Endothelial cell of umbilical vein (primary cell): ENCODE measurements around the gene INO80C. TPM values are rescaled to one million over a fixed set of nuclear protein-coding genes. Genes with fewer than 3 reads are reported as not detected.

Experiments
- Bru-seq: library from RNA; stranded (reverse); fragments of 400-500 nt; gene quantifications from one replicate; lab custom pipeline; 2021; lab: Mats Ljungman, UMichigan
- BruChase-seq, 2 experiments: library from RNA; stranded (reverse); fragments of 400-500 nt; gene quantifications; one replicate each; lab custom pipeline; 2021; lab: Mats Ljungman, UMichigan
- BruUV-seq: library from RNA; stranded (reverse); fragments of 400-500 nt; replicated peaks from 2 replicates; lab custom pipeline; 2021; lab: Mats Ljungman, UMichigan
- CTCF ChIA-PET: fragments of 300-600, 350-600 bp; sonication (Branson Sonifier 250); formaldehyde crosslinking; loops from one replicate; lab custom pipeline; 2021; ENCODE audit warnings: antibody characterized with exemption, inconsistent platforms; lab: Charles Lee
- POLR2A ChIA-PET: fragments of 300-600, 350-600 bp; sonication (Branson Sonifier 250); formaldehyde crosslinking; loops from one replicate; lab custom pipeline; 2021; ENCODE audit warnings: antibody characterized with exemption, inconsistent platforms; lab: Charles Lee
- DNase-seq: peaks from one replicate; pipeline ENCODE4 v3.0.0-alpha.2; 2011; ENCODE audit warnings: low read depth, low spot score
- FAIRE-seq: peaks from 2 replicates; lab custom pipeline; 2011; peaks lifted over from hg19 to GRCh38; lab: Jason Lieb, UNC
- H2AFZ ChIP-seq: 2 replicates; pipeline ENCODE4 v1.6.0; 2012; ENCODE audit warnings: low read depth, low read length, control low read depth, inconsistent platforms
- H3K27ac ChIP-seq: 2 replicates; pipeline ENCODE4 v1.5.1; 2011; ENCODE audit warnings: low read depth, mild to moderate bottlenecking, control low read depth, low read length, moderate library complexity; ENCODE audit not compliant: insufficient read depth
- H3K27me3 ChIP-seq, 2 experiments: 2 replicates each; pipeline versions ENCODE4 v1.6.0 to v1.6.1; 2011; ENCODE audit warnings: low read length in 2 of 2, mixed read lengths in 1 of 2; ENCODE audit not compliant: control insufficient read depth in 2 of 2, insufficient read depth in 2 of 2
- H3K36me3 ChIP-seq, 2 experiments: 2 replicates in 1 of 2; 3 replicates in 1 of 2; pipeline ENCODE4 v1.5.1; 2011; ENCODE audit warnings: low read length in 2 of 2, mild to moderate bottlenecking in 1 of 2, moderate library complexity in 1 of 2; ENCODE audit not compliant: control insufficient read depth in 2 of 2, insufficient read depth in 2 of 2; ENCODE audit errors: extremely low read depth in 1 of 2
- H3K4me1 ChIP-seq: 3 replicates; pipeline ENCODE4 v1.5.1; 2011; ENCODE audit warnings: mild to moderate bottlenecking, low read length; ENCODE audit not compliant: control insufficient read depth, insufficient read depth; ENCODE audit errors: extremely low read depth
- H3K4me2 ChIP-seq: 2 replicates; pipeline ENCODE4 v1.6.1; 2011; ENCODE audit warnings: low read length, control low read depth, mixed read lengths; ENCODE audit not compliant: insufficient read depth
- H3K4me3 ChIP-seq, 3 experiments: fragments of 200-600 bp in 1 of 3; sonication (generic), shearing (Covaris generic) in 1 of 3; replicated peaks in 1 of 3; 2 replicates each; pipeline ENCODE4 v1.5.1; 2011 to 2016; ENCODE audit warnings: control low read depth in 3 of 3, low read length in 3 of 3, mild to moderate bottlenecking in 2 of 3, inconsistent platforms in 1 of 3, low read depth in 1 of 3, moderate library complexity in 1 of 3; ENCODE audit not compliant: insufficient read depth in 1 of 3
- H3K79me2 ChIP-seq: 2 replicates; pipeline ENCODE4 v1.6.0; 2012; ENCODE audit warnings: low read length, inconsistent platforms; ENCODE audit not compliant: control insufficient read depth, insufficient read depth
- H3K9ac ChIP-seq: replicated peaks from 2 replicates; pipeline ENCODE3; 2011; ENCODE audit warnings: low read length, control low read depth; ENCODE audit not compliant: insufficient read depth; ENCODE audit errors: extremely low read depth
- H3K9me1 ChIP-seq: replicated peaks from 3 replicates; pipeline ENCODE4 v1.6.0; 2011; ENCODE audit warnings: mild to moderate bottlenecking, low read length; ENCODE audit not compliant: control insufficient read depth, insufficient read depth; ENCODE audit errors: extremely low read depth
- H3K9me3 ChIP-seq: replicated peaks from 2 replicates; pipeline ENCODE4 v1.5.1; 2012; ENCODE audit warnings: low read length, inconsistent platforms; ENCODE audit not compliant: control insufficient read depth, insufficient read depth
- H4K20me1 ChIP-seq: replicated peaks from 2 replicates; pipeline ENCODE3; 2011; ENCODE audit warnings: mild to moderate bottlenecking, low read length; ENCODE audit not compliant: control insufficient read depth, insufficient read depth; ENCODE audit errors: extremely low read depth
- EZH2 ChIP-seq: IDR thresholded peaks from 2 replicates; pipeline ENCODE4 v1.6.1; 2012; ENCODE audit warnings: borderline replicate concordance, low read depth, mild to moderate bottlenecking, moderate library complexity, low read length, inconsistent platforms; ENCODE audit not compliant: severe bottlenecking
- FOS ChIP-seq: IDR thresholded peaks from 2 replicates; pipeline ENCODE4 v1.6.1; 2011; ENCODE audit warnings: mild to moderate bottlenecking, low read length, moderate library complexity, borderline replicate concordance; ENCODE audit not compliant: insufficient read depth
- GATA2 ChIP-seq: IDR thresholded peaks from 2 replicates; pipeline ENCODE4 v1.7.0; 2011; ENCODE audit warnings: low read depth, mild to moderate bottlenecking, moderate library complexity, mixed read lengths, low read length; ENCODE audit not compliant: insufficient read length, insufficient read depth
- JUN ChIP-seq: IDR thresholded peaks from 2 replicates; pipeline ENCODE4 v1.6.1; 2011; ENCODE audit warnings: borderline replicate concordance, low read depth; ENCODE audit not compliant: insufficient read length, insufficient read depth
- MYC ChIP-seq: IDR thresholded peaks from one replicate; pipeline ENCODE4 v1.6.1; 2011; ENCODE audit warnings: mild to moderate bottlenecking, low read depth, low read length
- POLR2A ChIP-seq: IDR thresholded peaks from 2 replicates; pipeline ENCODE4 v1.6.1; 2012; ENCODE audit warnings: low read depth, mild to moderate bottlenecking, control low read depth, low read length
- POLR2AphosphoS5 ChIP-seq: IDR thresholded peaks from 2 replicates; pipeline ENCODE4 v1.6.1; 2012; ENCODE audit warnings: low read depth, mild to moderate bottlenecking, control low read depth, low read length, moderate library complexity; ENCODE audit not compliant: insufficient read depth
- dilution Hi-C: fragments of 300-500 bp; cut with MboI; formaldehyde crosslinking; loops from one replicate; pipeline ENCODE4 v1.15.0; 2019; ENCODE audit warnings: low sequenced_read_pairs; ENCODE audit not compliant: extremely low pct_ligation_motif_present
- intact Hi-C: fragments of 100-400 bp; cut with micrococcal nuclease; formaldehyde crosslinking; loops from one replicate; pipeline ENCODE4 v1.10.0; 2022
- long read RNA-seq: library from polyadenylated mRNA; stranded (forward); transcript quantifications from one replicate; pipeline ENCODE4 v2.0.0, GENCODE V29; 2021
- polyA minus RNA-seq, 3 experiments: library from RNA; depleted of rRNA, polyadenylated mRNA; stranded (reverse); fragments of >200 nt; gene quantifications; 1 replicate in 1 of 3; 2 replicates in 2 of 3; pipeline ENCODE4 v1.2.3, GENCODE V29; 2011
- polyA plus RNA-seq, 4 experiments: library from polyadenylated mRNA; depleted of rRNA in 3 of 4; stranded (reverse) in 3 of 4; unstranded in 1 of 4; fragments of >200 nt; gene quantifications; 2 replicates each; pipeline versions ENCODE4 v1.2.1 to v1.2.3, GENCODE V29; 2011 to 2012; ENCODE audit warnings: missing spikeins in 1 of 4
- total RNA-seq: library from RNA; stranded (reverse); gene quantifications from 2 replicates; pipeline ENCODE4 v1.2.3, GENCODE V29; 2021
- TF ChIP-seq, protein P1 (sequence below), 2 donors: IDR thresholded peaks; 1 replicate in 1 of 2; 2 replicates in 1 of 2; pipeline ENCODE4 v1.5.1; 2011; ENCODE audit warnings: low read length in 2 of 2, mild to moderate bottlenecking in 2 of 2, moderate library complexity in 2 of 2, control low read depth in 1 of 2, inconsistent platforms in 1 of 2, low read depth in 1 of 2; ENCODE audit not compliant: insufficient read depth in 1 of 2; ENCODE audit errors: extremely low read depth in 1 of 2
- TF ChIP-seq, protein P2 (sequence below): IDR thresholded peaks from 2 replicates; pipeline ENCODE4 v1.6.1; 2011; ENCODE audit not compliant: insufficient read depth, insufficient read length

Gene INO80C, protein sequence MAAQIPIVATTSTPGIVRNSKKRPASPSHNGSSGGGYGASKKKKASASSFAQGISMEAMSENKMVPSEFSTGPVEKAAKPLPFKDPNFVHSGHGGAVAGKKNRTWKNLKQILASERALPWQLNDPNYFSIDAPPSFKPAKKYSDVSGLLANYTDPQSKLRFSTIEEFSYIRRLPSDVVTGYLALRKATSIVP
- total RNA-seq (51.4 and 56.0 TPM in 2 replicates), polyA plus RNA-seq (41.4 and 43.4 TPM in 2 replicates), polyA minus RNA-seq (16.2 and 20.7 TPM in 2 replicates), Bru-seq, nascent RNA (percentile 98 among the genes with signal in this experiment), BruChase-seq, experiment 1, labeled RNA remaining after a 6-hour chase (percentile 97 among the genes with signal in this experiment), BruChase-seq, experiment 2, labeled RNA remaining after a 2-hour chase (percentile 97 among the genes with signal in this experiment)
- 60.6 and 66.8 TPM in 2 replicates for polyA plus RNA-seq (2011; cell fraction: cytosol; rRNA removed)
- 68.8 and 69.0 TPM in 2 replicates for polyA plus RNA-seq (2011; cell fraction: nucleus; rRNA removed)
- polyA plus RNA-seq (2012) = 29.5 and 34.4 TPM in 2 replicates
- polyA minus RNA-seq (2011; cell fraction: cytosol; rRNA and poly(A)+ RNA removed) = 10.4 TPM
- polyA minus RNA-seq (2011; cell fraction: nucleus; rRNA and poly(A)+ RNA removed) = 30.5 and 36.4 TPM in 2 replicates
- long read RNA-seq, transcript INO80C-207 (3 exons, 382 nt) = minor isoform, 6 of 96 reads
- long read RNA-seq, transcript INO80C-202 (5 exons, 974 nt) = major isoform, 61 of 96 reads
- long read RNA-seq, partial matches to known transcripts = 13 of 96 reads
- long read RNA-seq, other reads (novel, unspliced or antisense) = 10 of 96 reads

DNA sequence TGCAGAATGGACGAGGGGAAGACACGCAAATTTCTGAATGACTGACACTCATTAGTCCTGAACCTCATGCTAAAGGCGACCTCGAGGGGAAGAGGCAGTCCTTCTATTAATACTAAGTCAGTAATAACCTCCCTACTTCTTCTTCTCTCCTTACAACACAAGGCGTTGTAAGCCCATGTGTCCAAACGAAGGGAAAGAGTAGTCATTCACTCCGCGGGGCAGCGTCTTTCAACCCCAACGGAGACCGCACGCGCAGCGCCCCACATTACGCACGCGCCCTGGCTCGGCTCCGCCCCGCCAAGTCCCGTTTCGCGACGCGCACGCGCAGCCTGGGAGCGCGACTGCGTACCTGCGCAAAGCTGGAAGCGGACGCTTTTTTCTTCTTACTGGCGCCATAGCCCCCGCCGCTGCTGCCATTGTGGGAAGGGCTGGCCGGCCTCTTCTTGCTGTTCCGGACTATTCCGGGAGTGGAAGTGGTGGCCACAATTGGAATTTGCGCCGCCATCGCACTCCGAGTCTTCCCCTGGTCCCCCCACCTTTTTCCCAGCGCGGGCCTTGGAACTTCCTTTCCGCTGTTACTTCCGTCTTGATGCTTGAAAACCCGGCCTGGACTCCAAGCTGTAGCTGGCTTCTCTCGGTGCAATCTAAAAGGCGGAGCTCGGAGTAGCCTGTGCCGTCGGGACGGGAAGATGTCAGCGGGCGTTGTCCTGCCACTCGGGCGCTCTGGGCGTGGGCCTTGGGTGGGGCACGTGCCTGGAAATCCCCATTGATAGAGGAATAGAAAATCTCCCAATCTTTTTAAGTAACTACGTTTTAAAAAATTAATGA is at the start of gene INO80C:
Gene INO80C (minus strand): TSS at position 591 of the 828 bp plus-strand sequence. CDS start 86 bp downstream, at position 505.
- dilution Hi-C loops = no loop called here
- Histone ChIP-seq H3K36me3 (no peaks in the 10 kb centered on the region), H3K27ac (peak within 1 kb of the TSS; percentile 93), H3K9me3 (no peaks in the 10 kb centered on the region), H3K9me1 (no peaks in the 10 kb centered on the region), H3K4me3 (peak within 1 kb of the TSS; percentile 60 to 89 (median 73)), H4K20me1 (no peaks in the 10 kb centered on the region), H3K79me2 (peaks cover 38% of the 10 kb centered on the region), H3K4me2 (peak within 1 kb of the TSS; percentile 100), H3K9ac (peak within 1 kb of the TSS; percentile 94), H3K27me3 (no peaks in the 10 kb centered on the region), H2AFZ (peak within 1 kb of the TSS; percentile 91), H3K4me1 (peaks cover 23% of the 10 kb centered on the region)
- BruUV-seq = TSS peak; percentile 97
- intact Hi-C loops = loop anchor here (1.0 to 10.0 kb wide), 6 partner anchors 19 to 265 kb away; no protein-coding TSS in a partner anchor
- TF ChIP-seq JUN (no peak), MYC (no peak), POLR2A (peak; percentile 88), EZH2 (no peak), FOS (peak; percentile 31), POLR2AphosphoS5 (peak; percentile 93), GATA2 (no peak)
- TF ChIP-seq, protein P1, sequence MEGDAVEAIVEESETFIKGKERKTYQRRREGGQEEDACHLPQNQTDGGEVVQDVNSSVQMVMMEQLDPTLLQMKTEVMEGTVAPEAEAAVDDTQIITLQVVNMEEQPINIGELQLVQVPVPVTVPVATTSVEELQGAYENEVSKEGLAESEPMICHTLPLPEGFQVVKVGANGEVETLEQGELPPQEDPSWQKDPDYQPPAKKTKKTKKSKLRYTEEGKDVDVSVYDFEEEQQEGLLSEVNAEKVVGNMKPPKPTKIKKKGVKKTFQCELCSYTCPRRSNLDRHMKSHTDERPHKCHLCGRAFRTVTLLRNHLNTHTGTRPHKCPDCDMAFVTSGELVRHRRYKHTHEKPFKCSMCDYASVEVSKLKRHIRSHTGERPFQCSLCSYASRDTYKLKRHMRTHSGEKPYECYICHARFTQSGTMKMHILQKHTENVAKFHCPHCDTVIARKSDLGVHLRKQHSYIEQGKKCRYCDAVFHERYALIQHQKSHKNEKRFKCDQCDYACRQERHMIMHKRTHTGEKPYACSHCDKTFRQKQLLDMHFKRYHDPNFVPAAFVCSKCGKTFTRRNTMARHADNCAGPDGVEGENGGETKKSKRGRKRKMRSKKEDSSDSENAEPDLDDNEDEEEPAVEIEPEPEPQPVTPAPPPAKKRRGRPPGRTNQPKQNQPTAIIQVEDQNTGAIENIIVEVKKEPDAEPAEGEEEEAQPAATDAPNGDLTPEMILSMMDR (IDR thresholded peaks at IDR 0.05; ENCODE audit: extremely low read depth in 1 of 2, insufficient read depth in 1 of 2, low read depth in 1 of 2, low read length in 2 of 2) = no peak
- TF ChIP-seq, protein P2, sequence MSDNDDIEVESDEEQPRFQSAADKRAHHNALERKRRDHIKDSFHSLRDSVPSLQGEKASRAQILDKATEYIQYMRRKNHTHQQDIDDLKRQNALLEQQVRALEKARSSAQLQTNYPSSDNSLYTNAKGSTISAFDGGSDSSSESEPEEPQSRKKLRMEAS = peak; percentile 72
- FAIRE-seq (peak; percentile 97), DNase-seq (peak; percentile 96)
- POLR2A ChIA-PET = interaction anchor here (1.0 to 2.1 kb wide), 2 partner anchors 17 to 19 kb away, joined by 4 to 10 read pairs; no protein-coding TSS in a partner anchor
- CTCF ChIA-PET = interaction anchor here (0.7 to 2.1 kb wide), 10 partner anchors 12 to 259 kb away, joined by 3 to 7 read pairs (median 4); no protein-coding TSS in a partner anchor
